K562 (cell line): ENCODE results near the gene IGSF3. TPM values are rescaled to one million over a fixed set of nuclear protein-coding genes. Genes with fewer than 3 reads are reported as not detected.
A peak's percentile ranks its signal among the peaks of the same experiment; 100 is the strongest.

Experiments
- ADNP ChIP-seq: fragments of 200-800 bp; sonication (Bioruptor generic); IDR thresholded peaks from 2 replicates; pipeline ENCODE4 v1.6.1; 2016; ENCODE audit warnings: missing genetic modification characterization, missing compliant biosample characterization
- GTF2A2 ChIP-seq: IDR thresholded peaks from 2 replicates; pipeline ENCODE4 v1.6.1; 2016; ENCODE audit warnings: mild to moderate bottlenecking, missing genetic modification characterization, missing compliant biosample characterization
- HCFC1 ChIP-seq: IDR thresholded peaks from 2 replicates; pipeline ENCODE4 v1.6.1; 2012; ENCODE audit warnings: low read depth, low read length, improper control_type of control experiment
- IFI16 ChIP-seq: fragments of 250-450 bp; sonication (Bioruptor Pico); IDR thresholded peaks from 2 replicates; pipeline ENCODE4 v2.1.2; 2022; ENCODE audit warnings: mild to moderate bottlenecking, inconsistent platforms
- KDM1A ChIP-seq, 2 experiments: fragments of 450-650 bp; IDR thresholded peaks; 2 replicates each; pipeline ENCODE4 v1.6.1; 2016; ENCODE audit warnings: mild to moderate bottlenecking in 2 of 2
- MTA1 ChIP-seq: fragments of 450-650 bp; IDR thresholded peaks from 2 replicates; pipeline ENCODE4 v1.6.1; 2017; ENCODE audit warnings: borderline replicate concordance
- OTX1 ChIP-seq: fragments of 450-650 bp; formaldehyde crosslinking; IDR thresholded peaks from 2 replicates; pipeline ENCODE4 v1.4.0; 2022; ENCODE audit warnings: mild to moderate bottlenecking
- PHB2 ChIP-seq: fragments of 450-650 bp; IDR thresholded peaks from 2 replicates; pipeline ENCODE4 v1.6.1; 2017; ENCODE audit warnings: low read depth
- RAD51 ChIP-seq: fragments of 450-650 bp; IDR thresholded peaks from 2 replicates; pipeline ENCODE4 v1.7.1; 2016; ENCODE audit warnings: low read depth, mild to moderate bottlenecking, borderline replicate concordance
- RBM14 ChIP-seq: fragments of 200-400 bp; formaldehyde crosslinking; IDR thresholded peaks from 2 replicates; pipeline ENCODE4 v1.6.1; 2018; ENCODE audit warnings: low read depth, mild to moderate bottlenecking, low read length, moderate library complexity, borderline replicate concordance; ENCODE audit not compliant: insufficient read depth
- RBM39 ChIP-seq: fragments of 200-400 bp; formaldehyde crosslinking; optimal IDR thresholded peaks from 2 replicates; pipeline ENCODE3; 2018; ENCODE audit warnings: low read depth, low read length
- TBP ChIP-seq: optimal IDR thresholded peaks from 2 replicates; pipeline ENCODE3; 2011; ENCODE audit warnings: low read depth, low read length, improper control_type of control experiment
- ZNF311 ChIP-seq: fragments of 250-450 bp; sonication (Bioruptor Pico); IDR thresholded peaks from 2 replicates; pipeline ENCODE4 v1.4.0; 2020; ENCODE audit warnings: mild to moderate bottlenecking, moderate library complexity
- ZNF551 ChIP-seq: fragments of 250-450 bp; sonication (Bioruptor Pico); IDR thresholded peaks from 2 replicates; pipeline ENCODE4 v1.5.0; 2021; ENCODE audit warnings: mild to moderate bottlenecking, moderate library complexity
- ZNF780A ChIP-seq: fragments of 250-450 bp; sonication (Bioruptor Pico); IDR thresholded peaks from 2 replicates; pipeline ENCODE4 v1.5.0; 2021; ENCODE audit warnings: mild to moderate bottlenecking
- polyA plus RNA-seq, 8 experiments: library from polyadenylated mRNA; depleted of rRNA in 4 of 8; stranded (reverse) in 5 of 8; unstranded in 3 of 8; fragments of >200 nt; fragmentation: Nextera tagmentation in 2 of 8; fragmentation: Illumina TruSeq in 1 of 8; extraction: Ambion mirVana in 2 of 8; extraction: Trizol in 1 of 8; gene quantifications; 2 replicates each; pipeline versions ENCODE4 v1.2.1 to v1.2.3, GENCODE V29; 2011 to 2014; ENCODE audit warnings: inconsistent platforms in 1 of 8, missing spikeins in 1 of 8
- total RNA-seq, 7 experiments: library from RNA; depleted of rRNA in 6 of 7; stranded (reverse); fragments of >200 nt in 6 of 7; fragmentation: Illumina TruSeq in 2 of 7; extraction: Trizol in 2 of 7; gene quantifications; 2 replicates each; pipeline versions ENCODE4 v1.2.1 to v1.2.3, GENCODE V29; 2011 to 2021; ENCODE audit warnings: low replicate concordance in 1 of 7
- TF ChIP-seq, protein P1 (sequence below): fragments of 450-650 bp; IDR thresholded peaks from 2 replicates; pipeline ENCODE4 v1.6.1; 2018; ENCODE audit not compliant: partially characterized antibody
- TF ChIP-seq, protein P2 (sequence below): fragments of 250-450 bp; sonication (Bioruptor Pico); IDR thresholded peaks from 2 replicates; pipeline ENCODE4 v1.5.0; 2020; ENCODE audit warnings: mild to moderate bottlenecking
- TF ChIP-seq, protein P3 (sequence below), 2 experiments: fragments of 450-650 bp; IDR thresholded peaks; 2 replicates each; pipeline ENCODE4 v1.6.1; 2016
- TF ChIP-seq, protein P4 (sequence below): sonication (generic); formaldehyde crosslinking; IDR thresholded peaks from 2 replicates; pipeline ENCODE4 v1.8.1; 2023; ENCODE audit warnings: mild to moderate bottlenecking, missing genetic modification reagents
- TF ChIP-seq, protein P5 (sequence below): fragments of 250-450 bp; sonication (Bioruptor Pico); IDR thresholded peaks from 2 replicates; pipeline ENCODE4 v1.5.1; 2021; ENCODE audit warnings: mild to moderate bottlenecking

IGSF3 gene
- total and polyA plus RNA-seq, 9 of the 15 experiments (the other 6 are each of a cell fraction or from before 2014, with no cell fraction given): 1.1 to 15.0 (median 8.3) TPM

DNA sequence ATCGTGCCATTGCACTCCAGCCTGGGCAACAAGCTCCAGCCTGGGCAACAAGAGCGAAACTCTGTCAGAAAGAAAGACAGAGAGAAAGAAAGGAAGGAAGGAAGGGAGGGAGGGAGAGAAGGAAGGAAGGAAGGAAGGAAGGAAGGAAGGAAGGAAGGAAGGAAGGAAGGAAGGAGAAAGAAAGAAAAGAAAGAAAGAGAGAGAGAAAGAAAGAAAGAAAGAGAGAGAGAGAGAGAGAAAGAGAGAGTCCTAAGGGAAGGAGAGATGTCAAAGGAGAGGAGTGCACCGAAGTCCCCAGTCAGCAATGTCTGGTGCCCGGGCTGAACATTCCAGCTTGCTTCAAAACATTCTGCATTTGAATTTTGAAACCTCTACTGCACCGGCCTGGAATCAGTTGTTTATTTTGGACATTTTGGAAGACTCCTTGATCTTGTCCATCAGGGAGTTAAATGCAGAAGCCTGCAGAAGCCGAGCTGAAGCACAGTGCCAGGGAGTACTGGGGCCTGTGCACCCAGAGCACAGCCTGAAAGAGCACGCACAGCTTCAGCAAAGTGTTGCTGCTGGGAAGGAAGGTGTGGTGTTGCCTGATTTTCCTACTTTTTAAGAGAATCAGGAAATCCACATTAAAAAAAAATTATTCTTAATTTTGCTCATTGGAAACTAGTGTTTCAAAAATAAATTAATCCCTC lies 3.7 kb upstream of the IGSF3 start (continued):
- TF ChIP-seq, protein P1, sequence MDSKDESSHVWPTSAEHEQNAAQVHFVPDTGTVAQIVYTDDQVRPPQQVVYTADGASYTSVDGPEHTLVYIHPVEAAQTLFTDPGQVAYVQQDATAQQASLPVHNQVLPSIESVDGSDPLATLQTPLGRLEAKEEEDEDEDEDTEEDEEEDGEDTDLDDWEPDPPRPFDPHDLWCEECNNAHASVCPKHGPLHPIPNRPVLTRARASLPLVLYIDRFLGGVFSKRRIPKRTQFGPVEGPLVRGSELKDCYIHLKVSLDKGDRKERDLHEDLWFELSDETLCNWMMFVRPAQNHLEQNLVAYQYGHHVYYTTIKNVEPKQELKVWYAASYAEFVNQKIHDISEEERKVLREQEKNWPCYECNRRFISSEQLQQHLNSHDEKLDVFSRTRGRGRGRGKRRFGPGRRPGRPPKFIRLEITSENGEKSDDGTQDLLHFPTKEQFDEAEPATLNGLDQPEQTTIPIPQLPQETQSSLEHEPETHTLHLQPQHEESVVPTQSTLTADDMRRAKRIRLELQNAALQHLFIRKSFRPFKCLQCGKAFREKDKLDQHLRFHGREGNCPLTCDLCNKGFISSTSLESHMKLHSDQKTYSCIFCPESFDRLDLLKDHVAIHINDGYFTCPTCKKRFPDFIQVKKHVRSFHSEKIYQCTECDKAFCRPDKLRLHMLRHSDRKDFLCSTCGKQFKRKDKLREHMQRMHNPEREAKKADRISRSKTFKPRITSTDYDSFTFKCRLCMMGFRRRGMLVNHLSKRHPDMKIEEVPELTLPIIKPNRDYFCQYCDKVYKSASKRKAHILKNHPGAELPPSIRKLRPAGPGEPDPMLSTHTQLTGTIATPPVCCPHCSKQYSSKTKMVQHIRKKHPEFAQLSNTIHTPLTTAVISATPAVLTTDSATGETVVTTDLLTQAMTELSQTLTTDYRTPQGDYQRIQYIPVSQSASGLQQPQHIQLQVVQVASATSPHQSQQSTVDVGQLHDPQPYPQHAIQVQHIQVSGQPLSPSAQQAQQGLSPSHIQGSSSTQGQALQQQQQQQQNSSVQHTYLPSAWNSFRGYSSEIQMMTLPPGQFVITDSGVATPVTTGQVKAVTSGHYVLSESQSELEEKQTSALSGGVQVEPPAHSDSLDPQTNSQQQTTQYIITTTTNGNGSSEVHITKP: no peak
- TF ChIP-seq, protein P2, sequence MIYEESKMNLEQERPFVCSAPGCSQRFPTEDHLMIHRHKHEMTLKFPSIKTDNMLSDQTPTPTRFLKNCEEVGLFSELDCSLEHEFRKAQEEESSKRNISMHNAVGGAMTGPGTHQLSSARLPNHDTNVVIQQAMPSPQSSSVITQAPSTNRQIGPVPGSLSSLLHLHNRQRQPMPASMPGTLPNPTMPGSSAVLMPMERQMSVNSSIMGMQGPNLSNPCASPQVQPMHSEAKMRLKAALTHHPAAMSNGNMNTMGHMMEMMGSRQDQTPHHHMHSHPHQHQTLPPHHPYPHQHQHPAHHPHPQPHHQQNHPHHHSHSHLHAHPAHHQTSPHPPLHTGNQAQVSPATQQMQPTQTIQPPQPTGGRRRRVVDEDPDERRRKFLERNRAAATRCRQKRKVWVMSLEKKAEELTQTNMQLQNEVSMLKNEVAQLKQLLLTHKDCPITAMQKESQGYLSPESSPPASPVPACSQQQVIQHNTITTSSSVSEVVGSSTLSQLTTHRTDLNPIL (CRISPR knock-in tag): no peak
- TF ChIP-seq, protein P3, sequence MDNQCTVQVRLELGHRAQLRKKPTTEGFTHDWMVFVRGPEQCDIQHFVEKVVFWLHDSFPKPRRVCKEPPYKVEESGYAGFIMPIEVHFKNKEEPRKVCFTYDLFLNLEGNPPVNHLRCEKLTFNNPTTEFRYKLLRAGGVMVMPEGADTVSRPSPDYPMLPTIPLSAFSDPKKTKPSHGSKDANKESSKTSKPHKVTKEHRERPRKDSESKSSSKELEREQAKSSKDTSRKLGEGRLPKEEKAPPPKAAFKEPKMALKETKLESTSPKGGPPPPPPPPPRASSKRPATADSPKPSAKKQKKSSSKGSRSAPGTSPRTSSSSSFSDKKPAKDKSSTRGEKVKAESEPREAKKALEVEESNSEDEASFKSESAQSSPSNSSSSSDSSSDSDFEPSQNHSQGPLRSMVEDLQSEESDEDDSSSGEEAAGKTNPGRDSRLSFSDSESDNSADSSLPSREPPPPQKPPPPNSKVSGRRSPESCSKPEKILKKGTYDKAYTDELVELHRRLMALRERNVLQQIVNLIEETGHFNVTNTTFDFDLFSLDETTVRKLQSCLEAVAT (IDR thresholded peaks at IDR 0.05): 0 out of 4 replicates have a peak, but pooled peaks of 1 of the 2 experiments have one; percentile 21
- TF ChIP-seq ADNP (no peak), RAD51 (no peak), RBM39 (no peak), GTF2A2 (tag) (no peak), ZNF311 (CRISPR knock-in tag) (no peak), MTA1 (0 out of 2 replicates have a peak, but pooled peaks have one; percentile 41), PHB2 (no peak), ZNF551 (no peak), RBM14 (no peak), ZNF780A (CRISPR knock-in tag) (no peak), OTX1 (peak; percentile 80; the same call in 1 of the 2 replicates), HCFC1 (no peak), IFI16 (CRISPR knock-in tag) (no peak), KDM1A (IDR thresholded peaks at IDR 0.05) (no peak), TBP (no peak)
- TF ChIP-seq, protein P4, sequence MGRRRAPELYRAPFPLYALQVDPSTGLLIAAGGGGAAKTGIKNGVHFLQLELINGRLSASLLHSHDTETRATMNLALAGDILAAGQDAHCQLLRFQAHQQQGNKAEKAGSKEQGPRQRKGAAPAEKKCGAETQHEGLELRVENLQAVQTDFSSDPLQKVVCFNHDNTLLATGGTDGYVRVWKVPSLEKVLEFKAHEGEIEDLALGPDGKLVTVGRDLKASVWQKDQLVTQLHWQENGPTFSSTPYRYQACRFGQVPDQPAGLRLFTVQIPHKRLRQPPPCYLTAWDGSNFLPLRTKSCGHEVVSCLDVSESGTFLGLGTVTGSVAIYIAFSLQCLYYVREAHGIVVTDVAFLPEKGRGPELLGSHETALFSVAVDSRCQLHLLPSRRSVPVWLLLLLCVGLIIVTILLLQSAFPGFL (CRISPR knock-in tag): no peak
- TF ChIP-seq, protein P5, sequence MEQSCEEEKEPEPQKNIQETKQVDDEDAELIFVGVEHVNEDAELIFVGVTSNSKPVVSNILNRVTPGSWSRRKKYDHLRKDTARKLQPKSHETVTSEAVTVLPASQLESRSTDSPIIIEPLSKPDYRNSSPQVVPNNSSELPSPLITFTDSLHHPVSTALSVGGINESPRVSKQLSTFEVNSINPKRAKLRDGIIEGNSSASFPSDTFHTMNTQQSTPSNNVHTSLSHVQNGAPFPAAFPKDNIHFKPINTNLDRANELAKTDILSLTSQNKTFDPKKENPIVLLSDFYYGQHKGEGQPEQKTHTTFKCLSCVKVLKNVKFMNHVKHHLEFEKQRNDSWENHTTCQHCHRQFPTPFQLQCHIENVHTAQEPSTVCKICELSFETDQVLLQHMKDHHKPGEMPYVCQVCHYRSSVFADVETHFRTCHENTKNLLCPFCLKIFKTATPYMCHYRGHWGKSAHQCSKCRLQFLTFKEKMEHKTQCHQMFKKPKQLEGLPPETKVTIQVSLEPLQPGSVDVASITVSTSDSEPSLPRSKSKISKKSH: no peak
